SK-N-SH treated with all-trans-retinoic acid at 6 μM for 48 hours (cell line): ENCODE measurements around the gene GADD45B.
A peak's percentile ranks its signal among the peaks of the same experiment; 100 is the strongest.
"Not testable (repeated sequence)": the region's sequence is repeated elsewhere in the genome, so short reads cannot be mapped to it uniquely, and the experiment has no call there.

Source experiments
- ATAC-seq: fragments of 200-7000 bp; cut with Tn5 transposase; 3 replicates; pipeline ENCODE4 v1.9.1; 2020; ENCODE audit warnings: mild to moderate bottlenecking, moderate library complexity
- ARNTL ChIP-seq: fragments of 450-650 bp; formaldehyde crosslinking; IDR thresholded peaks from 2 replicates; pipeline ENCODE4 v1.5.0; 2020; ENCODE audit warnings: low read depth, mild to moderate bottlenecking, moderate library complexity, borderline replicate concordance
- BACH2 ChIP-seq: fragments of 250-450 bp; sonication (Bioruptor Pico); IDR thresholded peaks from 2 replicates; pipeline ENCODE4 v1.9.0; 2021; ENCODE audit warnings: mild to moderate bottlenecking, borderline replicate concordance
- CREB5 ChIP-seq: fragments of 250-450 bp; sonication (Bioruptor Pico); IDR thresholded peaks from 2 replicates; pipeline ENCODE4 v1.5.1; 2020; ENCODE audit warnings: low read depth, mild to moderate bottlenecking, moderate library complexity
- CSDC2 ChIP-seq: fragments of 250-450 bp; sonication (Bioruptor Pico); IDR thresholded peaks from 2 replicates; pipeline ENCODE4 v1.5.0; 2020; ENCODE audit warnings: mild to moderate bottlenecking, moderate library complexity
- ESRRG ChIP-seq: fragments of 250-450 bp; sonication (Bioruptor Pico); IDR thresholded peaks from 2 replicates; pipeline ENCODE4 v1.6.1; 2021; ENCODE audit warnings: mild to moderate bottlenecking
- GLIS3 ChIP-seq: fragments of 250-450 bp; sonication (Bioruptor Pico); IDR thresholded peaks from 2 replicates; pipeline ENCODE4 v1.5.0; 2020; ENCODE audit warnings: mild to moderate bottlenecking, moderate library complexity
- ISL1 ChIP-seq: fragments of 250-450 bp; sonication (Bioruptor Pico); IDR thresholded peaks from 2 replicates; pipeline ENCODE4 v2.1.2; 2022; ENCODE audit warnings: mild to moderate bottlenecking, moderate library complexity
- OSR1 ChIP-seq: fragments of 250-450 bp; sonication (Bioruptor Pico); IDR thresholded peaks from 2 replicates; pipeline ENCODE4 v1.8.0; 2022; ENCODE audit warnings: moderate library complexity, mild to moderate bottlenecking, inconsistent platforms
- PATZ1 ChIP-seq: fragments of 250-450 bp; sonication (Bioruptor Pico); IDR thresholded peaks from 2 replicates; pipeline ENCODE4 v1.8.0; 2020; ENCODE audit warnings: mild to moderate bottlenecking, moderate library complexity, borderline replicate concordance
- POU6F1 ChIP-seq: fragments of 250-450 bp; sonication (Bioruptor Pico); IDR thresholded peaks from 2 replicates; pipeline ENCODE4 v1.8.0; 2021; ENCODE audit warnings: low read depth, mild to moderate bottlenecking, moderate library complexity, borderline replicate concordance
- PPARA ChIP-seq: fragments of 250-450 bp; sonication (Bioruptor Pico); IDR thresholded peaks from 2 replicates; pipeline ENCODE4 v1.5.0; 2020; ENCODE audit warnings: mild to moderate bottlenecking, borderline replicate concordance
- RARB ChIP-seq: fragments of 250-450 bp; sonication (Bioruptor Pico); IDR thresholded peaks from 2 replicates; pipeline ENCODE4 v1.8.0; 2021; ENCODE audit warnings: mild to moderate bottlenecking, moderate library complexity
- SNAI2 ChIP-seq: fragments of 250-450 bp; sonication (Bioruptor Pico); IDR thresholded peaks from 2 replicates; pipeline ENCODE4 v1.5.0; 2020; ENCODE audit warnings: mild to moderate bottlenecking, moderate library complexity
- TOX ChIP-seq: fragments of 250-450 bp; sonication (Bioruptor Pico); IDR thresholded peaks from 2 replicates; pipeline ENCODE4 v1.8.0; 2021; ENCODE audit warnings: mild to moderate bottlenecking, moderate library complexity, borderline replicate concordance
- ZC3H10 ChIP-seq: fragments of 250-450 bp; sonication (Bioruptor Pico); IDR thresholded peaks from 2 replicates; pipeline ENCODE4 v1.5.1; 2021; ENCODE audit warnings: mild to moderate bottlenecking, moderate library complexity
- ZFP3 ChIP-seq: fragments of 250-450 bp; sonication (Bioruptor Pico); IDR thresholded peaks from 2 replicates; pipeline ENCODE4 v1.5.0; 2020; ENCODE audit warnings: mild to moderate bottlenecking, moderate library complexity
- ZFP30 ChIP-seq: fragments of 450-650 bp; formaldehyde crosslinking; IDR thresholded peaks from 2 replicates; pipeline ENCODE4 v1.5.0; 2022; ENCODE audit warnings: mild to moderate bottlenecking, moderate library complexity
- ZNF565 ChIP-seq: fragments of 450-650 bp; formaldehyde crosslinking; conservative IDR thresholded peaks from 2 replicates; pipeline ENCODE4 v1.5.0; 2020; ENCODE audit warnings: low read depth, mild to moderate bottlenecking, moderate library complexity
- ZNF70 ChIP-seq: fragments of 450-650 bp; formaldehyde crosslinking; IDR thresholded peaks from 2 replicates; pipeline ENCODE4 v1.5.0; 2020; ENCODE audit warnings: mild to moderate bottlenecking, moderate library complexity
- ZNF8 ChIP-seq: fragments of 450-650 bp; formaldehyde crosslinking; IDR thresholded peaks from 2 replicates; pipeline ENCODE4 v1.5.0; 2020; ENCODE audit warnings: mild to moderate bottlenecking, moderate library complexity
- TF ChIP-seq, protein P1 (sequence below): fragments of 250-450 bp; sonication (Bioruptor Pico); IDR thresholded peaks from 2 replicates; pipeline ENCODE4 v1.5.1; 2021; ENCODE audit warnings: mild to moderate bottlenecking, moderate library complexity
- TF ChIP-seq, protein P2 (sequence below): fragments of 250-450 bp; sonication (Bioruptor Pico); IDR thresholded peaks from 2 replicates; pipeline ENCODE4 v1.5.0; 2020; ENCODE audit warnings: mild to moderate bottlenecking, moderate library complexity

Gene GADD45B

GRCh38 chr19:2490659-2491058, 14.7 kb downstream of the GADD45B start (continued):
- TF ChIP-seq, protein P1, sequence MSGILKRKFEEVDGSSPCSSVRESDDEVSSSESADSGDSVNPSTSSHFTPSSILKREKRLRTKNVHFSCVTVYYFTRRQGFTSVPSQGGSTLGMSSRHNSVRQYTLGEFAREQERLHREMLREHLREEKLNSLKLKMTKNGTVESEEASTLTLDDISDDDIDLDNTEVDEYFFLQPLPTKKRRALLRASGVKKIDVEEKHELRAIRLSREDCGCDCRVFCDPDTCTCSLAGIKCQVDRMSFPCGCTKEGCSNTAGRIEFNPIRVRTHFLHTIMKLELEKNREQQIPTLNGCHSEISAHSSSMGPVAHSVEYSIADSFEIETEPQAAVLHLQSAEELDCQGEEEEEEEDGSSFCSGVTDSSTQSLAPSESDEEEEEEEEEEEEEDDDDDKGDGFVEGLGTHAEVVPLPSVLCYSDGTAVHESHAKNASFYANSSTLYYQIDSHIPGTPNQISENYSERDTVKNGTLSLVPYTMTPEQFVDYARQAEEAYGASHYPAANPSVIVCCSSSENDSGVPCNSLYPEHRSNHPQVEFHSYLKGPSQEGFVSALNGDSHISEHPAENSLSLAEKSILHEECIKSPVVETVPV (CRISPR knock-in tag) = no peak

DNA sequence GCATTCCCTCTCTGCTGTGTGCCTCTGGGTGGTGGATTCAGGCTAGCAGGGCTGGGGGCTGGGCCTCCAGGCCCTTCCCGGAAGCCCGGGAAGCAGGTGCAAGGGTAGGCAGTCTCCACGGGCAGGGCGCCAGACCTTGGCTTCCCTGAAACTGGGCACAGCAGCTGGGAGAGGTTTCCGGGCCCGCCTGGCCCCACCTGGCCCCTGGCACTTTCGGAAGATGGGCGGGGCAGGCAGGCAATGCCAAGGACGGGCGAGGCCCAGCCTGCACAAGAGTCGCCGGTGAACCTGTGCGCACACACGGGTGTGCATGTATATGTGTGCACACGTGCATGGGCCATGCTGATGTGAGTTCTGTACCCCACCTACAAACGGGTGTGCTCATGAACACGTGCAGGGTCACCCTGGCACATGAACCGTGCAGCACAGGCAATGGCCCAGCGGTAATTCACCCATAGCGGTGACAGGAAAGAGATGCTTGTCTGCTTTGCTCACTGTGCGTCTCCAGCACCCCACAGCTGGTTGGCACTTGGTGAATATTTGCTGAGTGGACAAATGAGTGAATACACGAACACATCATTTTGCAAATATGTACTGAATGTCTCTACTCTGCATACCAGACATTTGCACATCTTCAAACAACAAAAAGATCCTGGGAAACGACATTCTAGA, 15.3 kb downstream of the GADD45B start:
- peak; percentile 11; the same call in 2 of the 3 replicates for ATAC-seq
- no peak for TF ChIP-seq ZFP30 (CRISPR knock-in tag)
- no peak for TF ChIP-seq ARNTL (CRISPR knock-in tag)
- TF ChIP-seq ZNF70 (CRISPR knock-in tag) = no peak
- TF ChIP-seq ZNF8 (CRISPR knock-in tag) = no peak
- no peak for TF ChIP-seq ZNF565 (CRISPR knock-in tag)
- no peak for TF ChIP-seq GLIS3 (CRISPR knock-in tag)
- no peak for TF ChIP-seq ZC3H10
- TF ChIP-seq ESRRG = no peak

- no peak for ATAC-seq
- no peak for TF ChIP-seq PATZ1 (CRISPR knock-in tag)
- no peak for TF ChIP-seq POU6F1
- TF ChIP-seq SNAI2 (CRISPR knock-in tag) = no peak
- no peak for TF ChIP-seq TOX
- TF ChIP-seq PPARA = no peak
- TF ChIP-seq, protein P2, sequence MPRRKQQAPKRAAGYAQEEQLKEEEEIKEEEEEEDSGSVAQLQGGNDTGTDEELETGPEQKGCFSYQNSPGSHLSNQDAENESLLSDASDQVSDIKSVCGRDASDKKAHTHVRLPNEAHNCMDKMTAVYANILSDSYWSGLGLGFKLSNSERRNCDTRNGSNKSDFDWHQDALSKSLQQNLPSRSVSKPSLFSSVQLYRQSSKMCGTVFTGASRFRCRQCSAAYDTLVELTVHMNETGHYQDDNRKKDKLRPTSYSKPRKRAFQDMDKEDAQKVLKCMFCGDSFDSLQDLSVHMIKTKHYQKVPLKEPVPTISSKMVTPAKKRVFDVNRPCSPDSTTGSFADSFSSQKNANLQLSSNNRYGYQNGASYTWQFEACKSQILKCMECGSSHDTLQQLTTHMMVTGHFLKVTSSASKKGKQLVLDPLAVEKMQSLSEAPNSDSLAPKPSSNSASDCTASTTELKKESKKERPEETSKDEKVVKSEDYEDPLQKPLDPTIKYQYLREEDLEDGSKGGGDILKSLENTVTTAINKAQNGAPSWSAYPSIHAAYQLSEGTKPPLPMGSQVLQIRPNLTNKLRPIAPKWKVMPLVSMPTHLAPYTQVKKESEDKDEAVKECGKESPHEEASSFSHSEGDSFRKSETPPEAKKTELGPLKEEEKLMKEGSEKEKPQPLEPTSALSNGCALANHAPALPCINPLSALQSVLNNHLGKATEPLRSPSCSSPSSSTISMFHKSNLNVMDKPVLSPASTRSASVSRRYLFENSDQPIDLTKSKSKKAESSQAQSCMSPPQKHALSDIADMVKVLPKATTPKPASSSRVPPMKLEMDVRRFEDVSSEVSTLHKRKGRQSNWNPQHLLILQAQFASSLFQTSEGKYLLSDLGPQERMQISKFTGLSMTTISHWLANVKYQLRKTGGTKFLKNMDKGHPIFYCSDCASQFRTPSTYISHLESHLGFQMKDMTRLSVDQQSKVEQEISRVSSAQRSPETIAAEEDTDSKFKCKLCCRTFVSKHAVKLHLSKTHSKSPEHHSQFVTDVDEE (CRISPR knock-in tag) = no peak
- TF ChIP-seq ZNF70 (CRISPR knock-in tag) = no peak
- no peak for TF ChIP-seq ZFP3 (CRISPR knock-in tag)
- TF ChIP-seq ARNTL (CRISPR knock-in tag) = no peak
- no peak for TF ChIP-seq OSR1
- TF ChIP-seq ISL1 (CRISPR knock-in tag) = no peak
- TF ChIP-seq RARB = no peak
- TF ChIP-seq CREB5 (CRISPR knock-in tag) = no peak
- TF ChIP-seq ZNF565 (CRISPR knock-in tag) = no peak
- TF ChIP-seq ESRRG = no peak
- TF ChIP-seq BACH2 (CRISPR knock-in tag) = no peak
- TF ChIP-seq CSDC2 (CRISPR knock-in tag) = no peak
Measured at GRCh38 chr19:2492870-2493269, 16.9 kb downstream of the GADD45B start.

- not testable (repeated sequence) for ATAC-seq
Measured at GRCh38 chr19:2493448-2493847, 17.5 kb downstream of the GADD45B start.
